HEK293T (cell line): ENCODE results near the gene FNDC3B.

Experiments
- CTCF ChIA-PET: fragments of 350-600 bp; formaldehyde crosslinking; extraction: SDS; loops from one replicate; lab custom pipeline; 2021; ENCODE audit warnings: antibody characterized with exemption, inconsistent platforms; lab: Yijun Ruan, JAX
- POLR2A ChIA-PET: fragments of 350-600 bp; formaldehyde crosslinking; extraction: SDS; loops from one replicate; lab custom pipeline; 2020; ENCODE audit warnings: antibody characterized with exemption, inconsistent platforms; lab: Yijun Ruan, JAX
- DNase-seq: peaks from one replicate; pipeline ENCODE4 v3.0.0; 2012; ENCODE audit warnings: mixed read lengths; ENCODE audit errors: extremely low spot score
- ARNT ChIP-seq: fragments of 450-650 bp; IDR thresholded peaks from 2 replicates; pipeline ENCODE4 v1.6.1; 2017; ENCODE audit warnings: mild to moderate bottlenecking
- BHLHE40 ChIP-seq: fragments of 450-650 bp; IDR thresholded peaks from 2 replicates; pipeline ENCODE4 v1.6.1; 2016; ENCODE audit warnings: mild to moderate bottlenecking, moderate library complexity, borderline replicate concordance
- CTBP1 ChIP-seq: fragments of 450-650 bp; IDR thresholded peaks from 2 replicates; pipeline ENCODE4 v1.6.1; 2016; ENCODE audit warnings: borderline replicate concordance
- ELF4 ChIP-seq: fragments of 450-650 bp; IDR thresholded peaks from 2 replicates; pipeline ENCODE4 v1.6.1; 2017; ENCODE audit warnings: antibody characterized with exemption
- FOXA1 ChIP-seq: fragments of 450-650 bp; IDR thresholded peaks from 2 replicates; pipeline ENCODE4 v1.6.1; 2016; ENCODE audit warnings: mild to moderate bottlenecking
- FOXK2 ChIP-seq: fragments of 450-650 bp; IDR thresholded peaks from 2 replicates; pipeline ENCODE4 v1.6.1; 2016; ENCODE audit warnings: mild to moderate bottlenecking
- FOXM1 ChIP-seq: fragments of 450-650 bp; IDR thresholded peaks from 2 replicates; pipeline ENCODE4 v1.6.1; 2017; ENCODE audit warnings: mild to moderate bottlenecking, borderline replicate concordance
- HDGF ChIP-seq: fragments of 450-650 bp; IDR thresholded peaks from 2 replicates; pipeline ENCODE4 v1.6.1; 2017; ENCODE audit warnings: antibody characterized with exemption, borderline replicate concordance
- L3MBTL2 ChIP-seq: fragments of 450-650 bp; conservative IDR thresholded peaks from 2 replicates; pipeline ENCODE4 v1.6.1; 2016; ENCODE audit warnings: mild to moderate bottlenecking
- LEF1 ChIP-seq: fragments of 450-650 bp; IDR thresholded peaks from 2 replicates; pipeline ENCODE4 v1.6.1; 2017; ENCODE audit warnings: mild to moderate bottlenecking, borderline replicate concordance
- NFRKB ChIP-seq: fragments of 450-650 bp; IDR thresholded peaks from 2 replicates; pipeline ENCODE4 v1.6.1; 2016; ENCODE audit warnings: mild to moderate bottlenecking, moderate library complexity
- PKNOX1 ChIP-seq: fragments of 450-650 bp; IDR thresholded peaks from 2 replicates; pipeline ENCODE4 v1.6.1; 2016
- SP1 ChIP-seq: fragments of 450-650 bp; IDR thresholded peaks from 2 replicates; pipeline ENCODE4 v1.6.1; 2017
- SUZ12 ChIP-seq: fragments of 450-650 bp; IDR thresholded peaks from 2 replicates; pipeline ENCODE4 v1.6.1; 2016; ENCODE audit warnings: mild to moderate bottlenecking
- TARDBP ChIP-seq: fragments of 450-650 bp; IDR thresholded peaks from 2 replicates; pipeline ENCODE4 v1.6.1; 2016
- ZNF384 ChIP-seq: fragments of 450-650 bp; IDR thresholded peaks from 2 replicates; pipeline ENCODE4 v1.6.1; 2016

The FNDC3B gene

GRCh38 chr3:172227340-172228035 lies 188.1 kb downstream of the FNDC3B start:
- ChIA-PET POLR2A (no interaction called here), CTCF (no interaction called here)
- no peak for TF ChIP-seq FOXM1
- no peak for TF ChIP-seq ELF4
- TF ChIP-seq HDGF, result no peak
- TF ChIP-seq ARNT, result no peak
- no peak for TF ChIP-seq FOXK2
- no peak for TF ChIP-seq LEF1
- no peak for TF ChIP-seq L3MBTL2
- TF ChIP-seq NFRKB, result no peak
- TF ChIP-seq ZNF384, result no peak
- no peak for TF ChIP-seq BHLHE40
- no peak for TF ChIP-seq SP1
- no peak for TF ChIP-seq TARDBP
- no peak for TF ChIP-seq CTBP1
- TF ChIP-seq PKNOX1, result no peak
- no peak for TF ChIP-seq FOXA1
- TF ChIP-seq SUZ12, result no peak
- no peak for DNase-seq

- CTCF ChIA-PET, result no interaction called here
- POLR2A ChIA-PET, result no interaction called here
- TF ChIP-seq FOXK2 (no peak), CTBP1 (no peak), NFRKB (no peak), ARNT (no peak), L3MBTL2 (no peak), FOXA1 (no peak), ZNF384 (no peak), HDGF (no peak), SUZ12 (no peak), SP1 (no peak), LEF1 (no peak), ELF4 (no peak), FOXM1 (no peak), TARDBP (no peak), PKNOX1 (no peak), BHLHE40 (no peak)
- no peak for DNase-seq
Measured at GRCh38 chr3:172228036-172228415, 188.6 kb downstream of the FNDC3B start.

- CTCF ChIA-PET, result no interaction called here
Measured at GRCh38 chr3:172229462-172229861, 190.1 kb downstream of the FNDC3B start.

GRCh38 chr3:172231318-172231901 lies 192.0 kb downstream of the FNDC3B start:
- DNase-seq, result no peak
- POLR2A ChIA-PET, result no interaction called here
- no peak for TF ChIP-seq HDGF
- TF ChIP-seq NFRKB, result no peak
- TF ChIP-seq ZNF384, result no peak
- TF ChIP-seq FOXK2, result no peak
- no peak for TF ChIP-seq CTBP1
- no peak for TF ChIP-seq FOXA1
- TF ChIP-seq ARNT, result no peak
- TF ChIP-seq ELF4, result no peak
- no peak for TF ChIP-seq LEF1
- no peak for TF ChIP-seq L3MBTL2
- no peak for TF ChIP-seq TARDBP
- TF ChIP-seq PKNOX1, result no peak
- no peak for TF ChIP-seq SUZ12
- TF ChIP-seq BHLHE40, result no peak
- TF ChIP-seq FOXM1, result no peak
- TF ChIP-seq SP1, result no peak
- CTCF ChIA-PET, result no interaction called here

More at GRCh38 chr3:172229462-172229861, 190.1 kb downstream of the FNDC3B start:
- POLR2A ChIA-PET, result no interaction called here
- TF ChIP-seq FOXA1, result no peak
- no peak for TF ChIP-seq ELF4
- no peak for TF ChIP-seq FOXK2
- no peak for DNase-seq

GRCh38 chr3:172232579-172233212 lies 193.3 kb downstream of the FNDC3B start:
- no peak for TF ChIP-seq CTBP1
- TF ChIP-seq SP1, result no peak
- TF ChIP-seq SUZ12, result no peak
- no peak for TF ChIP-seq HDGF
- no peak for TF ChIP-seq ZNF384
- no peak for TF ChIP-seq LEF1
- TF ChIP-seq FOXA1, result no peak
- no peak for TF ChIP-seq FOXM1
- no peak for TF ChIP-seq L3MBTL2
- TF ChIP-seq NFRKB, result no peak
- no peak for TF ChIP-seq TARDBP
- TF ChIP-seq ELF4, result no peak
- TF ChIP-seq PKNOX1, result no peak
- no peak for TF ChIP-seq BHLHE40
- TF ChIP-seq FOXK2, result no peak
- TF ChIP-seq ARNT, result no peak
- ChIA-PET CTCF (no interaction called here), POLR2A (no interaction called here)
- DNase-seq, result no peak
